Measurements from ENCODE around the gene CRAMP1. TPM values are rescaled to one million over a fixed set of nuclear protein-coding genes. Genes with fewer than 3 reads are reported as not detected.

The CRAMP1 gene
- total RNA-seq, 2 donors from 2014 or later, result 12.0 to 20.6 TPM

DNA sequence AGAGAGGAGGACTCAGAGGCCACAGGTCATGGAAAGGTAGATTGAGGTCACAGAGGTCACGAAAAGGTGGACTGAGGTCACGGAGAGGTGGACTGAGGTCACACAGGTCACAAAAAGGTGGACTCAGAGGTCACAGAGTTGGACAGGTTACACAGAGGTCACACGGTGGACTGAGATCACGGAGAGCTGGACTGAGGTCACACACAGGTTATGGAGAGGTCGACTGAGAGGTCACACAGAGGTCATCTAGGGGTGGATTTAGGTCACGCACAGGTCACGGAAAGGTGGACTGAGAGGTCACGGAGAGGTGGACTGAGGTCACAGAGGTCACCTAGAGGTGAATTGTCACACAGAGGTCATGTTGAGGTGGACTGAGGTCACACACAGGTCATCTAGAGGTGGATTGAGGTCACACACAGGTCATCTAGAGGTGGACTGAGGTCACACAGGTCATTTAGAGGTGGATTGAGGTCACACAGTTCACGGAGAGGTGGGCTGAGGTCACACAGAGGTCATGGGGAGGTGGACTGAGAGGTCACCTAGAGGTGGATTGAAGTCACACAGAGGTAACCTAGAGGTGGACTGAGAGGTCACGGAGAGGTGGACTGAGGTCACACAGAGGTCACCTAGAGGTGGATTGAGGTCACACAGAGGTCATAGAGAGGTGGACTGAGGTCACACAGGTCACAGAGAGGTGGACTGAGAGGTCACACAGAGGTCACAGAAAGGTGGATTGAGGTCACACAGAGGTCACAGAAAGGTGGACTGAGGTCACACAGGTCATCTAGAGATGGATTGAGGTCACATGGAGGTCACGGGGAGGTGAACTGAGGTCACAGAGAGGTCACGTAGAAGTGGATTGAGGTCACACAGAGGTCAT, 39.2 kb downstream of the CRAMP1 start:
- H3K4me1 Mint-ChIP-seq, result peaks cover 15% of the 10 kb centered on the region

DNA sequence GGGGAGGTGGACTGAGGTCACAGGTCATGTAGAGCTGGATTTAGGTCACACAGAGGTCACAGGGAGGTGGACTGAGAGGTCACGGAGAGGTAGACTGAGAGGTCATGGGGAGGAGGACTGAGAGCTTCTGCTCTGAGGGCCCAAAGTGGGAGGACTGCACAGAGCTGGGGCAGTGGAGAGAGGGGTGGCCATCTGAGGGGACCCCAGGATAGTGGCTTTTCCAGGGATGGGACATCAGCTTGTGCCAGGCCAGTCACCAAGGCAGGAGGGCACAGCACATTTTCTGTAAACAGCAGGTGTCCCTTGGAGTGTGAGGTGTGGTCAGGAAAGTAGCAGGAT, 39.8 kb downstream of the CRAMP1 start:
- Mint-ChIP-seq H3K4me3 (no peak overlapping the region), H3K27me3 (no peaks in the 10 kb centered on the region), H3K4me1 (peaks cover 10% of the 10 kb centered on the region), H3K9me3 (no peaks in the 10 kb centered on the region), H3K36me3 (ENCODE audit: low read depth) (peaks cover 57% of the 10 kb centered on the region), H3K27ac (peak overlapping the region; percentile 56)
- ATAC-seq (replicated peaks), result no peak

More for the DNA sequence above, 39.2 kb downstream of the CRAMP1 start:
- ATAC-seq (replicated peaks), result no peak
- Mint-ChIP-seq H3K9me3 (no peaks in the 10 kb centered on the region), H3K27ac (peak overlapping the region; percentile 56), H3K27me3 (no peaks in the 10 kb centered on the region), H3K4me3 (no peak overlapping the region), H3K36me3 (ENCODE audit: low read depth) (peaks cover 62% of the 10 kb centered on the region)

DNA sequence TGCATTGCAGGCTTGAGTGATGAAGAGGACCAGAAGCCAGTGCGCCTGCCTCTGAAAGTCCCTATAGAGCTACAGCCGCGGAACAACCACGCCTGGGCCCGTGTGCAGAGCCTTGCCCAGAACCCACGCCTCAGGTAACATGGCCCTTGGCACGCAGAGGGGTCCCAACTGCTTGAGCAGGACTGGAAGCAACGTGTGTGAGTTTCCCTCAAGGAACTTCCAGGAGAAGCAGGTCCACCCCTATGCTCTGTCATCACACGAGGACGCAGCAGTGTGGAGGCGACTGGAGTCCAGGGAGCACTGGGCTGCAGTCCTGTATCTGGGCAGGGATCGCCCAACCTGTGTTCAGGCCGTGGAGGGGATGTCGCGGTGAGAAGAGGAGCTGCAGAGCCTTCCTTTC, 40.9 kb downstream of the CRAMP1 start:
- Mint-ChIP-seq H3K4me3 (no peak overlapping the region), H3K27ac (no peak overlapping the region)

DNA sequence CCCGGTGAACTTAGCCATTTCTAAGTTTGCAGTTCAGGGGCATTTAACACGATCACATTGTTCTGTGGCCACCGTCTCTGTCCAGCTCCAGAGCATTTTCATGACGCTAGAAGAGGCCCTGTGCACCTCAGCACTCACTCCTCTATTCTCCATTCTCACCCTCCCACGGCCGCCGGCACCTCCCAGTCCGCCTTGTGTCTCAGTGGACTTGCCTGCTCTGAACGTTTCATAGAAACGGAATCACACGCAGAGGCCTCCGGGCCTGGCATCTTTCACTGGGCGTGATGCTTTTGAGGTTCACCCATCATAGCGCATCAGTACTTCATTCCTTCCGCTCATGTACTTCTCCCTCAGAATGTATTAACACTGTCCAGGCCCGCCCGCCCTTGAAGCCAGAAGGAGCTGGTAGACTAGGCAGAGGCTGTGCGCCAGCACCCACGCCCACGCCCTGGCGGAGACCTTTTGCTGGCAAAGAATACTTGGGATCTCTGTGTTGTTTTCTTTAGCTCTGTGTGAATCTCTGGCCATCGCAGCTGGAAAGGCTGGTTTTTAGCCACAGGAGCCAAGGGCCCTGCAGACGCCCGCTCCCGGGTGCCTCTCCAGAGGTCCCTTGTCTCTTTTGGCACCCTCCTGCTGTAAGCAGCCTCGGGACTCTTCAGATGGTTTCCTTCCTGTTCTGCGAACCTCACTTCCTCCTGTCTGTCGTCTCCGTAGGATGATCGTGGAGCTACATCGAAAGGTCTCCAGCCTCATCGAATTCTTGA, 42.5 kb downstream of the CRAMP1 start:
- no peak for ATAC-seq (replicated peaks)
- H3K27me3 Mint-ChIP-seq, result no peaks in the 10 kb centered on the region
- no peak overlapping the region for H3K27ac Mint-ChIP-seq
- H3K4me3 Mint-ChIP-seq, result no peak overlapping the region
- H3K4me1 Mint-ChIP-seq, result peaks cover 10% of the 10 kb centered on the region
- H3K36me3 Mint-ChIP-seq (ENCODE audit: low read depth), result peaks cover 48% of the 10 kb centered on the region
- no peaks in the 10 kb centered on the region for H3K9me3 Mint-ChIP-seq

More for the DNA sequence above, 40.9 kb downstream of the CRAMP1 start:
- H3K4me1 Mint-ChIP-seq, result peaks cover 10% of the 10 kb centered on the region
- ATAC-seq (replicated peaks), result no peak
- H3K9me3 Mint-ChIP-seq, result no peaks in the 10 kb centered on the region
- H3K36me3 Mint-ChIP-seq (ENCODE audit: low read depth), result peaks cover 52% of the 10 kb centered on the region
- no peaks in the 10 kb centered on the region for H3K27me3 Mint-ChIP-seq

DNA sequence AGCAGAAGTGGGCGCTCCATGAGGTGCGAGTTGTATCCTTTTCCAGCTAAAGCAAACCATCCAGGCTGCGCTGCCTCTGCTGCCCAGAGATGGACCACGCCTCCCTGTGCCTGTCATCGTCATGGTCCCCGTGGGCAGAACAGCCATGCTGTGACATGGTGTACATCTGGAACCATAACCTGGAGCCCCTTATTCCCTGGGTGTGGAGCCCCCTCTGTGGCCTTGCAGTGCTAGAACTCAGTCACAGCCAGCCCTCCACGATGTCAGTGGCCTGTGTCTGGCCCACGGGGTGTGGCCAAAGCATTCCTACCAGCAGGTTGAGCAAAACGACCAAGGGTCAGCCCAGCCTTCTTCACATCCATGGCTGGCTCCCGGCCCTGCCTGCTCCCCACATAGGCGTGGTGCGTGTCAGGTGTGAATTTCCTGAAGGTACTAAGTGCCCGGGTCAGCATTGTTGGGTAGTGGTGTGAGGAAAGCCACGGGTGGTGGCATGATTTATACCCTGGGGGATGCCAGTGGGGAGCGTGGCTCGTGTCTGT, 43.2 kb downstream of the CRAMP1 start:
- Mint-ChIP-seq H3K27me3 (no peaks in the 10 kb centered on the region), H3K4me3 (no peak overlapping the region), H3K27ac (no peak overlapping the region), H3K36me3 (ENCODE audit: low read depth) (peaks cover 51% of the 10 kb centered on the region), H3K9me3 (no peaks in the 10 kb centered on the region), H3K4me1 (peaks cover 10% of the 10 kb centered on the region)
- no peak for ATAC-seq (replicated peaks)

DNA sequence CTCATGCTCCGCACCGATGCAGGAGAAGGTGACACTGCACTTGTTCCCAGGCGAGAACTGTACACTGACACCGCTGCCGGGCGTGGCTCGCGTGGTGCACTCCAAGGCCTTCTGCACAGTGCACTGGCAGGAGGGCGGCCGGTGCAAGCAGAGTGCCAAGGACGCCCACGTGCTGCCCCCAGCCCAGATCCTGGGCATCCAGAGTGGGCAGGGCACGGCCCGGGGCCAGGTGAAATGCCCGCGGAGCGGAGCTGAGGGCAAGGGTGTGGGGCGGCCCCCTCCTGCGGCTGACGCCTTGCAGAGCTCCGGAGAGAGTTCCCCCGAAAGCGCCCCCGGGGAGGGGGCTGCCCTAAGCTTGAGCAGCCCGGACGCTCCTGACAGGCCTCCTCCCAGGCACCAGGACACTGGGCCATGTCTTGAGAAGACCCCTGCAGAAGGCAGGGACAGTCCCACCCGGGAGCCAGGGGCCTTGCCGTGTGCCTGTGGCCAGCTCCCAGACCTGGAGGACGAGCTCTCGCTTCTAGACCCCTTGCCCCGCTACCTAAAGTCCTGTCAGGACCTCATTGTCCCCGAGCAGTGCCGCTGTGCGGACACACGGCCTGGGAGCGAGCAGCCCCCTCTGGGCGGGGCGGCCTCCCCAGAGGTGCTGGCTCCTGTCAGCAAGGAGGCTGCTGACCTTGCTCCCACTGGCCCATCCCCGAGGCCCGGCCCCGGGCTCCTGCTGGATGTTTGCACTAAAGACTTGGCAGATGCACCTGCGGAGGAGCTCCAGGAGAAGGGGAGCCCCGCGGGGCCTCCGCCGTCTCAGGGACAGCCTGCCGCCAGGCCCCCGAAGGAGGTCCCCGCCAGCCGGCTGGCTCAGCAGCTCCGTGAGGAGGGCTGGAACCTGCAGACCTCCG, 44.0 kb downstream of the CRAMP1 start:
- no peak overlapping the region for H3K27ac Mint-ChIP-seq
- no peaks in the 10 kb centered on the region for H3K27me3 Mint-ChIP-seq
- H3K36me3 Mint-ChIP-seq (ENCODE audit: low read depth), result peaks cover 49% of the 10 kb centered on the region
- H3K4me1 Mint-ChIP-seq, result peaks cover 6% of the 10 kb centered on the region
- no peak for ATAC-seq (replicated peaks)
- H3K9me3 Mint-ChIP-seq, result no peaks in the 10 kb centered on the region
- no peak overlapping the region for H3K4me3 Mint-ChIP-seq

DNA sequence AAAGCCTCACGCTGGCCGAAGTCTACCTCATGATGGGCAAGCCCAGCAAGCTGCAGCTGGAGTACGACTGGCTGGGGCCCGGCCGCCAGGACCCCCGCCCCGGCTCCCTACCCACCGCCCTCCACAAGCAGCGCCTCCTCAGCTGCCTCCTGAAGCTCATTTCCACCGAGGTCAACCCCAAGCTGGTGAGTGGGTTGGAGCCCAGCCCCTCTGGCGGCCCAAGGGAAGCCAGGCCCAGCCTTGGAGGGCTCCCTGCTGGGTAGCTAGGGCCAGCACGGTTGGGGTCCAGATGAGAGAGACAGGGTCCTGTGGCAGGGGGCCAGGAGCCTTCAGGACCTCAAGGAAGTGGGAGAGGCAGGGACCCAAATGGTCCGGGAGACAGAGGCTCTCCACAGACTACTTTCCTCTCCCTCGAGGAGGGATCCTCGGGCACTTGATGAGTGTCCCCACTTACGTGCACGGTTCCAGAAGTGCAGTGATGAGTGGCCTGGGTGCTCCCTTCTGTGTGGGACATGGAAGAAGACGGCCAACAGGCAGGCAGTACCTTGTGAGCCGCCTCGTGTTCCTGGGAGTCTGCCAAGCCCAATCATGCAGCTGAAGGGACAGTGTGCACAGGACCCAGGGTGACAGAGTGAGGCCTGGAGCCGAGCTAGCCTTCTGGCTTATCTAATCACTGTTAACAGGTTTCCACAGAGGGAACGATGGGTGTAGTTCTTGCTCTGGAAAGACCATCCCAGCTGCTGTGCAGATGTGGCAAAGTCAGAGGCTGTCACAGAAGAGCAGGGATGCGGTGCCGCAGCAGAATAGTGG, 44.9 kb downstream of the CRAMP1 start:
- no peaks in the 10 kb centered on the region for H3K4me1 Mint-ChIP-seq
- H3K4me3 Mint-ChIP-seq, result no peak overlapping the region
- H3K36me3 Mint-ChIP-seq (ENCODE audit: low read depth), result peaks cover 45% of the 10 kb centered on the region
- no peak for ATAC-seq (replicated peaks)
- no peak overlapping the region for H3K27ac Mint-ChIP-seq
- no peaks in the 10 kb centered on the region for H3K27me3 Mint-ChIP-seq
- H3K9me3 Mint-ChIP-seq, result no peaks in the 10 kb centered on the region

- H3K4me3 Mint-ChIP-seq, result no peak overlapping the region
- no peak overlapping the region for H3K27ac Mint-ChIP-seq
- no peaks in the 10 kb centered on the region for H3K4me1 Mint-ChIP-seq
- ATAC-seq (replicated peaks), result no peak
- H3K9me3 Mint-ChIP-seq, result no peaks in the 10 kb centered on the region
- H3K36me3 Mint-ChIP-seq (ENCODE audit: low read depth), result peaks cover 47% of the 10 kb centered on the region
- H3K27me3 Mint-ChIP-seq, result no peaks in the 10 kb centered on the region
These were observed 45.7 kb downstream of the CRAMP1 start for GRCh38 chr16:1657841-1658240.

GRCh38 chr16:1659031-1659430, 46.9 kb downstream of the CRAMP1 start:
- no peaks in the 10 kb centered on the region for H3K4me1 Mint-ChIP-seq
- no peaks in the 10 kb centered on the region for H3K27me3 Mint-ChIP-seq
- H3K27ac Mint-ChIP-seq, result no peak overlapping the region
- H3K4me3 Mint-ChIP-seq, result no peak overlapping the region
- no peak for ATAC-seq (replicated peaks)
- peaks cover 50% of the 10 kb centered on the region for H3K36me3 Mint-ChIP-seq (ENCODE audit: low read depth)
- H3K9me3 Mint-ChIP-seq, result no peaks in the 10 kb centered on the region

- Mint-ChIP-seq H3K36me3 (ENCODE audit: low read depth) (peaks cover 50% of the 10 kb centered on the region), H3K27ac (no peak overlapping the region), H3K4me1 (no peaks in the 10 kb centered on the region), H3K27me3 (no peaks in the 10 kb centered on the region), H3K9me3 (no peaks in the 10 kb centered on the region), H3K4me3 (no peak overlapping the region)
- no peak for ATAC-seq (replicated peaks)
These were observed 49.7 kb downstream of the CRAMP1 start for GRCh38 chr16:1661826-1662225.

DNA sequence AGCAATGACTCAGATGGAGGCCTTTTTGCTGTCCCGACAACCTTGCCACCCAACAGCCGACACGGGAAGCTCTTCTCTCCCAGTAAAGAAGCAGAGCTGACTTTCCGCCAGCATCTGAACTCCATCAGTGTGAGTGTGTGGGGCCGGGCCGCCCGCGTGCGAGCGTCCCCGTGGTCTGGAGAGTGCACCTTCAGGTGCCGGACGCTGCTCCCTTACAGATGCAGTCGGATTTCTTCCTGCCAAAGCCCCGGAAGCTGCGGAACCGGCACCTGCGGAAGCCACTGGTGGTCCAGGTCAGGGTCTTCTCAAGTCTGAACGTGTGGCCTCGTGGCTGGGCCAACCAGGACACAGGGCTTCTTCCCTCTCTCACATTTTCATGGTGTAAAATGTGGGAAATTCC, 50.4 kb downstream of the CRAMP1 start:
- Mint-ChIP-seq H3K4me1 (no peaks in the 10 kb centered on the region), H3K36me3 (ENCODE audit: low read depth) (peaks cover 52% of the 10 kb centered on the region), H3K27me3 (no peaks in the 10 kb centered on the region), H3K27ac (no peak overlapping the region), H3K9me3 (no peaks in the 10 kb centered on the region), H3K4me3 (no peak overlapping the region)
- no peak for ATAC-seq (replicated peaks)

- Mint-ChIP-seq H3K36me3 (ENCODE audit: low read depth) (peaks cover 77% of the 10 kb centered on the region), H3K9me3 (no peaks in the 10 kb centered on the region), H3K4me3 (no peak overlapping the region), H3K4me1 (no peaks in the 10 kb centered on the region), H3K27ac (no peak overlapping the region), H3K27me3 (no peaks in the 10 kb centered on the region)
- ATAC-seq (replicated peaks), result no peak
These were observed 53.7 kb downstream of the CRAMP1 start for GRCh38 chr16:1665829-1666228.

GRCh38 chr16:1666316-1666715, 54.2 kb downstream of the CRAMP1 start:
- H3K36me3 Mint-ChIP-seq (ENCODE audit: low read depth), result peaks cover 81% of the 10 kb centered on the region

More at GRCh38 chr16:1666316-1666715, 54.2 kb downstream of the CRAMP1 start:
- Mint-ChIP-seq H3K27me3 (no peaks in the 10 kb centered on the region), H3K27ac (no peak overlapping the region), H3K4me3 (no peak overlapping the region), H3K9me3 (no peaks in the 10 kb centered on the region), H3K4me1 (no peaks in the 10 kb centered on the region)
- ATAC-seq (replicated peaks), result no peak
